NT2/D1 (cell line): Measurements from ENCODE around the gene CAPZB.
"Not testable (repeated sequence)": the region's sequence is repeated elsewhere in the genome, so short reads cannot be mapped to it uniquely, and the experiment has no call there.

ENCODE experiments used
- DNase-seq: peaks from one replicate; pipeline ENCODE4 v3.0.0-alpha.2; 2011; ENCODE audit warnings: low read depth, low spot score
- H3K27me3 ChIP-seq: 2 replicates; pipeline ENCODE4 v1.6.0; 2011; ENCODE audit warnings: mild to moderate bottlenecking; ENCODE audit not compliant: insufficient read length, insufficient read depth
- H3K36me3 ChIP-seq: 2 replicates; pipeline ENCODE4 v1.6.1; 2011; ENCODE audit warnings: mild to moderate bottlenecking, low read length, mixed read lengths; ENCODE audit not compliant: insufficient read depth, insufficient read length
- H3K4me1 ChIP-seq: 2 replicates; pipeline ENCODE4 v1.5.1; 2011; ENCODE audit not compliant: insufficient read depth, insufficient read length
- H3K4me3 ChIP-seq: 2 replicates; pipeline ENCODE4 v1.5.1; 2011; ENCODE audit warnings: low read depth; ENCODE audit not compliant: insufficient read length
- H3K9ac ChIP-seq: 2 replicates; pipeline ENCODE4 v1.6.0; 2011; ENCODE audit warnings: low read depth; ENCODE audit not compliant: insufficient read length
- H3K9me3 ChIP-seq: 2 replicates; pipeline ENCODE4 v1.5.1; 2011; ENCODE audit warnings: mild to moderate bottlenecking, low read length; ENCODE audit not compliant: insufficient read depth
- SUZ12 ChIP-seq: IDR thresholded peaks from 2 replicates; pipeline ENCODE4 v1.6.1; 2011; ENCODE audit not compliant: insufficient read length, insufficient read depth; ENCODE audit errors: extremely low read depth
- YY1 ChIP-seq: IDR thresholded peaks from 2 replicates; pipeline ENCODE4 v1.6.1; 2011; ENCODE audit not compliant: insufficient read length, insufficient read depth
- ZNF274 ChIP-seq: IDR thresholded peaks from 2 replicates; pipeline ENCODE4 v1.6.1; 2011; ENCODE audit warnings: mild to moderate bottlenecking, low read depth, low read length

The CAPZB gene

GRCh38 chr1:19524791-19525190 lies 39.5 kb upstream of the CAPZB start:
- Histone ChIP-seq H3K9me3 (no peaks in the 10 kb centered on the region), H3K4me3 (no peak overlapping the region), H3K36me3 (no peaks in the 10 kb centered on the region), H3K27me3 (no peaks in the 10 kb centered on the region), H3K9ac (no peak overlapping the region), H3K4me1 (no peaks in the 10 kb centered on the region)
- DNase-seq, result no peak
- no peak for TF ChIP-seq YY1
- TF ChIP-seq SUZ12, result no peak
- no peak for TF ChIP-seq ZNF274

GRCh38 chr1:19522570-19522969 lies 37.2 kb upstream of the CAPZB start:
- not testable (repeated sequence) for H3K27me3 ChIP-seq, H3K36me3 ChIP-seq, DNase-seq, H3K4me3 ChIP-seq, H3K9ac ChIP-seq, H3K9me3 ChIP-seq, H3K4me1 ChIP-seq

- Histone ChIP-seq H3K27me3 (no peaks in the 10 kb centered on the region), H3K9me3 (no peaks in the 10 kb centered on the region), H3K4me1 (no peaks in the 10 kb centered on the region), H3K9ac (no peak overlapping the region), H3K4me3 (no peak overlapping the region), H3K36me3 (no peaks in the 10 kb centered on the region)
- no peak for DNase-seq
- TF ChIP-seq ZNF274, result no peak
- no peak for TF ChIP-seq YY1
- no peak for TF ChIP-seq SUZ12
Measured at GRCh38 chr1:19521411-19521810, 36.1 kb upstream of the CAPZB start.

GRCh38 chr1:19517017-19517416 lies 31.7 kb upstream of the CAPZB start:
- no peaks in the 10 kb centered on the region for H3K9me3 ChIP-seq
- H3K4me3 ChIP-seq, result no peak overlapping the region
- TF ChIP-seq YY1 (no peak), SUZ12 (no peak), ZNF274 (no peak)
- no peak for DNase-seq
- H3K36me3 ChIP-seq, result no peaks in the 10 kb centered on the region
- no peaks in the 10 kb centered on the region for H3K4me1 ChIP-seq
- no peak overlapping the region for H3K9ac ChIP-seq
- no peaks in the 10 kb centered on the region for H3K27me3 ChIP-seq

- TF ChIP-seq ZNF274 (no peak), SUZ12 (no peak), YY1 (no peak)
- Histone ChIP-seq H3K27me3 (no peaks in the 10 kb centered on the region), H3K9ac (no peak overlapping the region), H3K36me3 (no peaks in the 10 kb centered on the region), H3K4me3 (no peak overlapping the region), H3K9me3 (no peaks in the 10 kb centered on the region), H3K4me1 (no peaks in the 10 kb centered on the region)
- DNase-seq, result no peak
Measured at GRCh38 chr1:19515201-19515600, 29.9 kb upstream of the CAPZB start.

- H3K9ac ChIP-seq, result no peak overlapping the region
- no peak for DNase-seq
- no peak overlapping the region for H3K4me3 ChIP-seq
- no peaks in the 10 kb centered on the region for H3K9me3 ChIP-seq
- no peaks in the 10 kb centered on the region for H3K4me1 ChIP-seq
- TF ChIP-seq YY1, result no peak
- no peak for TF ChIP-seq SUZ12
- no peak for TF ChIP-seq ZNF274
- H3K36me3 ChIP-seq, result no peaks in the 10 kb centered on the region
- H3K27me3 ChIP-seq, result no peaks in the 10 kb centered on the region
Measured at GRCh38 chr1:19514391-19514831, 29.1 kb upstream of the CAPZB start.

- Histone ChIP-seq H3K4me3 (no peak overlapping the region), H3K27me3 (no peaks in the 10 kb centered on the region), H3K9ac (no peak overlapping the region), H3K4me1 (no peaks in the 10 kb centered on the region), H3K36me3 (no peaks in the 10 kb centered on the region), H3K9me3 (no peaks in the 10 kb centered on the region)
- no peak for DNase-seq
- TF ChIP-seq SUZ12 (no peak), ZNF274 (no peak)
Measured at GRCh38 chr1:19512545-19512944, 27.2 kb upstream of the CAPZB start.

- Histone ChIP-seq H3K4me3 (no peak overlapping the region), H3K4me1 (no peaks in the 10 kb centered on the region), H3K9me3 (no peaks in the 10 kb centered on the region), H3K9ac (no peak overlapping the region), H3K27me3 (no peaks in the 10 kb centered on the region), H3K36me3 (no peaks in the 10 kb centered on the region)
- no peak for DNase-seq
- TF ChIP-seq YY1, result no peak
- no peak for TF ChIP-seq SUZ12
- TF ChIP-seq ZNF274, result no peak
Measured at GRCh38 chr1:19511116-19511515, 25.8 kb upstream of the CAPZB start.

- not testable (repeated sequence) for H3K9ac ChIP-seq, DNase-seq, H3K9me3 ChIP-seq, H3K4me1 ChIP-seq, H3K27me3 ChIP-seq, H3K4me3 ChIP-seq, H3K36me3 ChIP-seq
Measured at GRCh38 chr1:19509647-19510046, 24.3 kb upstream of the CAPZB start.
